HepG2 (cell line): Measurements from ENCODE around the gene PSME3IP1. TPM values are rescaled to one million over a fixed set of nuclear protein-coding genes. Genes with fewer than 3 reads are reported as not detected.

ENCODE experiments used
- ATAC-seq: fragments of 200-7000 bp; cut with Tn5 transposase; 3 replicates; pipeline ENCODE4 v1.9.1; 2020; ENCODE audit warnings: mild to moderate bottlenecking, moderate library complexity
- BruUV-seq: library from RNA; stranded (reverse); fragments of 400-500 nt; replicated peaks from 2 replicates; lab custom pipeline; 2021; lab: Mats Ljungman, UMichigan
- CTCF ChIA-PET: fragments of 300-600 bp; formaldehyde crosslinking; extraction: SDS; loops from one replicate; lab custom pipeline; 2021; ENCODE audit warnings: low total read pairs, inconsistent platforms, low intra/inter-chr PET ratio; lab: Yijun Ruan, JAX
- POLR2A ChIA-PET: fragments of 350-600 bp; sonication (Branson Sonifier 250); formaldehyde crosslinking; loops from one replicate; lab custom pipeline; 2020; ENCODE audit warnings: antibody characterized with exemption, inconsistent platforms; lab: Yijun Ruan, JAX
- DNase-seq: peaks from one replicate; pipeline ENCODE4 v3.0.0-alpha.2; 2015; ENCODE audit warnings: low spot score
- FAIRE-seq: peaks from 3 replicates; lab custom pipeline; 2011; peaks lifted over from hg19 to GRCh38; lab: Jason Lieb, UNC
- H2AFZ ChIP-seq: one replicate; pipeline ENCODE4 v1.6.1; 2011; ENCODE audit warnings: low read length, inconsistent platforms
- H3K27ac ChIP-seq: fragments of 300-600 bp; 3 replicates; pipeline ENCODE4 v1.8.0; 2011; ENCODE audit warnings: mixed run types, mild to moderate bottlenecking, mixed read lengths, low read length, inconsistent platforms; ENCODE audit not compliant: insufficient read depth; ENCODE audit errors: extremely low read length
- H3K27me3 ChIP-seq, 2 experiments: fragments of 200-600 bp in 1 of 2; 2 replicates in 1 of 2; 3 replicates in 1 of 2; pipeline versions ENCODE4 v1.6.0 to v1.8.0; 2011; ENCODE audit warnings: low read length in 2 of 2, mild to moderate bottlenecking in 2 of 2, moderate library complexity in 2 of 2, inconsistent platforms in 1 of 2; ENCODE audit not compliant: insufficient read depth in 2 of 2, control insufficient read depth in 1 of 2
- H3K36me3 ChIP-seq, 2 experiments: fragments of 200-600 bp in 1 of 2; replicated peaks in 1 of 2; 2 replicates in 1 of 2; 3 replicates in 1 of 2; pipeline versions ENCODE4 v1.5.1 to v1.8.0; 2011; ENCODE audit warnings: low read length in 2 of 2, inconsistent platforms in 1 of 2; ENCODE audit not compliant: insufficient read depth in 2 of 2, control insufficient read depth in 1 of 2
- H3K4me1 ChIP-seq: 2 replicates; pipeline ENCODE4 v1.5.1; 2012; ENCODE audit warnings: low read length, inconsistent platforms; ENCODE audit not compliant: insufficient read depth
- H3K4me2 ChIP-seq: 2 replicates; pipeline ENCODE4 v1.6.0; 2011; ENCODE audit warnings: low read depth, low read length, inconsistent platforms
- H3K4me3 ChIP-seq, 3 experiments: fragments of 200-600 bp in 1 of 3; sonication (generic), shearing (Covaris generic) in 1 of 3; replicated peaks in 1 of 3; 2 replicates each; pipeline ENCODE4 v1.5.1; 2011 to 2016; ENCODE audit warnings: low read length in 3 of 3, inconsistent platforms in 2 of 3, low read depth in 2 of 3, mild to moderate bottlenecking in 2 of 3, control low read depth in 1 of 3, mixed read lengths in 1 of 3; ENCODE audit not compliant: insufficient read depth in 1 of 3
- H3K79me2 ChIP-seq: one replicate; pipeline ENCODE4 v1.6.1; 2011; ENCODE audit warnings: low read length, inconsistent platforms; ENCODE audit not compliant: insufficient read depth
- H3K9ac ChIP-seq: 2 replicates; pipeline ENCODE4 v1.6.0; 2011; ENCODE audit warnings: mild to moderate bottlenecking, low read depth, low read length, inconsistent platforms; ENCODE audit not compliant: insufficient read depth
- H3K9me3 ChIP-seq: 2 replicates; pipeline ENCODE4 v1.5.1; 2012; ENCODE audit warnings: mild to moderate bottlenecking, low read length
- H4K20me1 ChIP-seq: 2 replicates; pipeline ENCODE4 v1.6.0; 2011; ENCODE audit warnings: inconsistent platforms, mild to moderate bottlenecking, low read length, moderate library complexity; ENCODE audit not compliant: insufficient read depth
- PCBP2 ChIP-seq: fragments of 200-400 bp; formaldehyde crosslinking; optimal IDR thresholded peaks from 2 replicates; pipeline ENCODE3; 2018; ENCODE audit warnings: low read length, low read depth; ENCODE audit not compliant: poor library complexity, severe bottlenecking
- ZBTB1 ChIP-seq: sonication (generic); formaldehyde crosslinking; IDR thresholded peaks from 2 replicates; pipeline ENCODE4 v1.4.0; 2020; ENCODE audit warnings: missing genetic modification reagents, borderline replicate concordance
- ZBTB14 ChIP-seq: sonication (generic); formaldehyde crosslinking; IDR thresholded peaks from 2 replicates; pipeline ENCODE4 v1.4.0; 2020; ENCODE audit warnings: missing genetic modification reagents
- ZBTB7A ChIP-seq: sonication (generic); formaldehyde crosslinking; IDR thresholded peaks from 2 replicates; pipeline ENCODE4 v1.8.0; 2022; ENCODE audit warnings: mild to moderate bottlenecking, missing genetic modification reagents
- ZNF256 ChIP-seq: sonication (generic); formaldehyde crosslinking; conservative IDR thresholded peaks from 2 replicates; pipeline ENCODE4 v1.4.0; 2020; ENCODE audit warnings: missing genetic modification reagents
- ZNF878 ChIP-seq: sonication (generic); formaldehyde crosslinking; IDR thresholded peaks from 2 replicates; pipeline ENCODE4 v1.8.1; 2023; ENCODE audit warnings: mild to moderate bottlenecking, missing genetic modification reagents, moderate library complexity
- ZSCAN29 ChIP-seq: sonication (generic); formaldehyde crosslinking; conservative IDR thresholded peaks from 2 replicates; pipeline ENCODE4 v1.4.0; 2020; ENCODE audit warnings: mild to moderate bottlenecking, missing genetic modification reagents
- WGBS: methylation state at CpG from one replicate; pipeline ENCODE4 v1.1.6; 2017; ENCODE audit warnings: low lambda C conversion rate; 5-methylcytosine and 5-hydroxymethylcytosine counted together
- in situ Hi-C: cut with HindIII; loops from 2 replicates; pipeline ENCODE4 v1.10.0; 2017; ENCODE audit warnings: low pct_unique_long_range_greater_than_20kb; ENCODE audit not compliant: extremely low pct_ligation_motif_present
- intact Hi-C: fragments of 100-400 bp; cut with micrococcal nuclease; formaldehyde crosslinking; loops from one replicate; pipeline ENCODE4 v1.10.0; 2022; ENCODE audit not compliant: unreplicated experiment
- polyA plus RNA-seq, 8 experiments: library from polyadenylated mRNA; depleted of rRNA in 3 of 8; stranded (reverse) in 7 of 8; unstranded in 1 of 8; fragments of >200 nt; fragmentation: Illumina TruSeq in 4 of 8; extraction: Trizol in 4 of 8; gene quantifications; 2 replicates each; pipeline versions ENCODE4 v1.2.1 to v1.2.3, GENCODE V29; 2011 to 2016; ENCODE audit warnings: low read depth in 4 of 8, missing spikeins in 1 of 8, mixed read lengths in 1 of 8; ENCODE audit not compliant: insufficient read depth in 1 of 8
- total RNA-seq, 5 experiments: library from RNA; depleted of rRNA; stranded (reverse); fragments of >200 nt; fragmentation: Illumina TruSeq; extraction: Trizol; gene quantifications; 2 replicates each; pipeline ENCODE4 v1.2.3, GENCODE V29; 2016; ENCODE audit warnings: low read depth in 1 of 5
- TF ChIP-seq, protein P1 (sequence below): sonication (generic); formaldehyde crosslinking; IDR thresholded peaks from 2 replicates; pipeline ENCODE4 v1.8.0; 2022; ENCODE audit warnings: missing genetic modification reagents, mild to moderate bottlenecking, moderate library complexity, borderline replicate concordance
- TF ChIP-seq, protein P2 (sequence below): IDR thresholded peaks from 2 replicates; pipeline ENCODE4 v1.6.1; 2016

Gene PSME3IP1
- total and polyA plus RNA-seq, 2 of the 13 experiments (the other 11 are each of a cell fraction or from before 2014, with no cell fraction given), result 90.8 to 99.8 TPM

GRCh38 chr16:57153841-57154240 is 32.0 kb downstream of the PSME3IP1 start:
- Histone ChIP-seq H3K27me3 (no peaks in the 10 kb centered on the region), H4K20me1 (no peaks in the 10 kb centered on the region), H3K79me2 (no peaks in the 10 kb centered on the region), H3K9ac (no peak overlapping the region), H3K4me1 (peaks cover 27% of the 10 kb centered on the region), H2AFZ (no peak overlapping the region), H3K4me2 (no peak overlapping the region), H3K36me3 (peaks cover 7 to 42% of the 10 kb centered on the region in 2 experiments; a peak in 4 of 5 replicates), H3K4me3 (no peak overlapping the region), H3K9me3 (no peaks in the 10 kb centered on the region), H3K27ac (no peak overlapping the region)
- no peak for DNase-seq
- TSS peak; percentile 42 for BruUV-seq
- no peak for FAIRE-seq
- WGBS, result 97% methylated on average over 6 of the region's 6 CpGs
- in situ Hi-C loops (no loop called here), intact Hi-C loops (no loop called here)
- no peak for ATAC-seq
- ChIA-PET CTCF (no interaction called here), POLR2A (no interaction called here)
- TF ChIP-seq ZSCAN29 (no peak), ZBTB14 (no peak), ZBTB7A (no peak), ZBTB1 (no peak), ZNF878 (CRISPR knock-in tag) (no peak), ZNF256 (no peak), PCBP2 (no peak)
- TF ChIP-seq, protein P1, sequence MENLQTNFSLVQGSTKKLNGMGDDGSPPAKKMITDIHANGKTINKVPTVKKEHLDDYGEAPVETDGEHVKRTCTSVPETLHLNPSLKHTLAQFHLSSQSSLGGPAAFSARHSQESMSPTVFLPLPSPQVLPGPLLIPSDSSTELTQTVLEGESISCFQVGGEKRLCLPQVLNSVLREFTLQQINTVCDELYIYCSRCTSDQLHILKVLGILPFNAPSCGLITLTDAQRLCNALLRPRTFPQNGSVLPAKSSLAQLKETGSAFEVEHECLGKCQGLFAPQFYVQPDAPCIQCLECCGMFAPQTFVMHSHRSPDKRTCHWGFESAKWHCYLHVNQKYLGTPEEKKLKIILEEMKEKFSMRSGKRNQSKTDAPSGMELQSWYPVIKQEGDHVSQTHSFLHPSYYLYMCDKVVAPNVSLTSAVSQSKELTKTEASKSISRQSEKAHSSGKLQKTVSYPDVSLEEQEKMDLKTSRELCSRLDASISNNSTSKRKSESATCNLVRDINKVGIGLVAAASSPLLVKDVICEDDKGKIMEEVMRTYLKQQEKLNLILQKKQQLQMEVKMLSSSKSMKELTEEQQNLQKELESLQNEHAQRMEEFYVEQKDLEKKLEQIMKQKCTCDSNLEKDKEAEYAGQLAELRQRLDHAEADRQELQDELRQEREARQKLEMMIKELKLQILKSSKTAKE (CRISPR knock-in tag), result no peak
- TF ChIP-seq, protein P2, sequence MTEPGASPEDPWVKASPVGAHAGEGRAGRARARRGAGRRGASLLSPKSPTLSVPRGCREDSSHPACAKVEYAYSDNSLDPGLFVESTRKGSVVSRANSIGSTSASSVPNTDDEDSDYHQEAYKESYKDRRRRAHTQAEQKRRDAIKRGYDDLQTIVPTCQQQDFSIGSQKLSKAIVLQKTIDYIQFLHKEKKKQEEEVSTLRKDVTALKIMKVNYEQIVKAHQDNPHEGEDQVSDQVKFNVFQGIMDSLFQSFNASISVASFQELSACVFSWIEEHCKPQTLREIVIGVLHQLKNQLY, result no peak
